HG03103 (cell line): Measurements from ENCODE around the gene GRIK3.
"Not testable (repeated sequence)": the region's sequence is repeated elsewhere in the genome, so short reads cannot be mapped to it uniquely, and the experiment has no call there.

Source experiments
- ATAC-seq: cut with Tn5 transposase; IDR thresholded peaks from one replicate; pipeline ENCODE4 v1.9.1; 2021; ENCODE audit warnings: low read depth; ENCODE audit not compliant: unreplicated experiment

GRIK3 gene

DNA sequence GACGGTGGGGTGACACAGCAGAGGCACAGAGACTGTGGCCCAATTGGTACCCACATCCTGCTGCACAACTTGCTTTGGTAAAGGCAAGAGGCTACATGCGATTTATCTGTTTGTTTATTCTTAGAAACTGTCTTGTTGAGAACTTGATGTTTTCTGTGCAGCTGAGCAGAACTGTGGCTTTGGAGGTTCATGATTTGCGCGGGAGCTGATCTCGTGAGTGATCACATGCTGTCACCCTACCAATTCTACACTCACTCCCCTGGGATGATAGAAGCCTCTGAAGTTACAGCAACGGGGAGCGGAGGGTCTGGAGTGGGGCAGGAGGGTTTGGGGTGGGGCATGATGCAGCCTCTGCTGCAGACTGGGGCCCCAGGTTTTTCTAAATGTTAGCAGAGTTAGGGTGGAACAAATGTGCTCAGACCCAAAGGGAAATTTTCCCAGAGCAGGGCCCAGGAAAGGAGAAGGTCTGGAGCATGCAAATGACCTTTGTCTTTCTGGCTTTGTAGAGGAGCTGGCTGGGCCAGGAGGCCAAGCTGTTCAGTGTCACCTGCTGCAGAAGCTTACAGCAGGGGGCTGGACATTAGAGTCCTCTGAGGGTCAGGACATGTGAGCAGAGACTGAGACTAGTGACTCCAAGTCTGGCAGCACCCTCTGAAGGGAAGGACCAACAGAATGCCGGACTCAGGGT lies 83.6 kb downstream of the GRIK3 start:
- ATAC-seq: no peak

DNA sequence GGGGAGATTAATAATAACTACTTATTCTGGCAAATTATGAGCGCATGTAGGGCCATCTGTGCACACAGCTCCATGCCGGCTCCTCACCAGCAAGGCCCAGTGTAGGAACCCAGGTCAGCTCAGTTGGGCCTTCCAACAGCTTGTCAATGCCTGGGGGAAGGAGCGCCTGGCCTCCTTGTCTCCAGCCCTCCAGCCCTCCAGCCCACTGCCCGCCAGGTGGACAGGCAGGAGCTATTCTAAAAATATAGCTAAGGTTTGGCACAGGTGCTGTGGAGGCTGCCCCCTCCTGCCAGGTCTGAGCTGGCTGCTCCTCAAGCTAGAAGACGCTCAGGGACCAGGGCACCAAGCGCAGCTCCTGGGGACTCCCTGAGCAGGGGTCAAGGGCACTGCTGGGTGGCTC lies 85.7 kb downstream of the GRIK3 start:
- ATAC-seq: no peak

DNA sequence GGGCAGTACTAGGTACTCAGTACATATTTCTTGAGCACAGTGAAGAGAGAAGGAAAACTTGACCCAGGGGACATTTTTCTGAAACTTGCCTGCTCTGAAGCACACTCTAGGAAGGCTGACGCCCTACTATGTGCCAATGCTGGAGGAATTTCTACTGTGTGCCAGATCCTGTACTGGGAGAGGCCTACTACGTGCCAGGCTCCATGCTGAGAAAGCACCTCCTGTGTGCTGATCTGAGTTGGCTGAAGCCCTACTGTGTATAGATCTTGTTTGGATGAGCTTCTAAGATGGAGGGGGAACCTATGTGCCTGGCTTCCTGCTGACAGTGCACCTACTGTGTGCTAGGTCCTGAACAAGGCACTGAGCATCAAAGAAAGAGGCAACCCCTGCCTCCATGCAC lies 86.2 kb downstream of the GRIK3 start:
- ATAC-seq: no peak

DNA sequence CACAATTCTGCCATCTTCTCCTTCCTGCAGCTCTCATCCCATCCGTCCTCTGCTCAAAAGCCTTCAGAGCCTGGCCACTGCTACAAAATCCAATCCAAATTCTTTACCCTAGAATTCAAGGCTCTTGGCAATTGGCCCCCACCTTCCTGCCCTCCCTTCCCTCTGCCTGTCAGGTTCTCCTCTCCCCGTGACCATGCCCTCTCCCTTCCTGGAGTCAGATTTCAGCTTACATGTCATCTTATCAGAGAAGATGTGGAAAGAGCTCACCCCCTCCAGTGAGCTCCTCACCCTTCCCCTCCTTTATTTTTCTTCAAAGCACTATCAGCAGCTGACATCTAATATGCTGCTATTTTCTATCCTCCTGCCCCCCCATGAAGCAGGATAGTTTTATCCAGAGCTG lies 86.9 kb downstream of the GRIK3 start:
- no peak for ATAC-seq

DNA sequence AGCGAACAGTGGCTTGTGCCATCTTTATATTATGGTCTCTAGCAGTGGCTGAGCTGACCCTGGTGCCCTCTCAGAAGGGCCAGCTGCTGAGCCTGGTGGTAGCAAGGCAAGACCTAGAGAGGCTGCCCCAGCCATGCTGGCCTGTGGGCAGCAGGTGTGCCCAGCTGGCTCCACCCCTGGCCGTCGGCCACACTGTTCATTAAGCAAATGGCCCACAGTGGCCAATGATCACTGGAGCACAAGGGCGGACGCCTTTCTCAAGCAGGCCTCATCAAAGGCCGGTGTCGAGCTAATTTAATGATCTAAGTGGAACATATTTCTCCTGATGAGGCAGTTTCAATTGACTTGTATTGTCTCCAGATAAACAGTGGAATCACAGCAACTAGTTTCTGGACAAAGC lies 89.4 kb downstream of the GRIK3 start:
- ATAC-seq: no peak

DNA sequence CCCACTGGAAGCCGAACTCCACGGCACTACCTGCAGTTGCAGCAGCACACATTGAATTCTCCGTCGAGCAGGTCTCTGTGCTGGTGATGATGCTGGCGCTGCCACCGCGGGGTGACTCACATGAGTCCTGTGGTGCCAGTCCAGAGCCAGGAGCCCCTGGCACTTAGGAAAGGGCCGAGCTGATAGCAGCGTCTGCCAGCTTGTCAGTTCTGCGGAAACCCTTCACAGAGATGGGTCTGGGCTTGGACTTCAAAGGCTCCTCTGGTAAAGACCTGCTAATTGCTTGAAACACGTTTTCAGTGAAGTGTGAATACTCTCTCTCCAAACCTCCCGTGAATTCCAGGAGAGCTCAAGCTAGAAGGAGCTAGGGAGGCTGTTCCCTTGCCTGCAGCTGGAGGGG lies 92.2 kb downstream of the GRIK3 start:
- ATAC-seq: no peak

DNA sequence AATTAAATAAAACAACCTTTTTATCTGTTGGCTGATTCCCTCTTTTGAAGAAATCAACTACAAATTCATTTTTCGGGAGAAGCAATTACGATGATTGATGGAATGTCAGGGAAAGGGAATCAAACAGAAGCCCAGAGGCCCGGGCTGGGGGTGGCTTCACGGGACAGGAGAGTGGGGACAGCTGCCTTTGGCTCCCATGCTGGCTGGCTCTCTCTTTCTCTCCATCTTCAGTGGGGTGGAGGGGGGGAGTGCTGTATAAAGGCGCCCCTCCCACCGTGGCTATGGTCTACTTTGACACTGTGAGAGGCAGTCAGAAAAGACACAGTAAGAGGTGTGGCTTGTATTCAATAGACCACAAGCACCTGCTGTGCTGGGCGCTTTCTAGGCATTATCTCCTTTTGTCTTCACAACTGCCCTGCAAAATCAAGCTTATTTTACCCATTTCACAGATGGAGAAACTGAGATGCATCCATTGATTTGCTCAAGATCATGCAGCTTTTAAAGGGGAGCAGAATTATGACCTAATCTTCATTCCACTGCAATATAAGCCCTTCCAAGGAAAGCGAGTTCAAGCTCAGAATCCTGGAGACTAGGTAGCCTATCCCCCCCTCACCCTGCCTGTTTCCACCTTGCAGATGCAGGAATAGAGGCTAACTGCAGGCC lies 92.9 kb downstream of the GRIK3 start:
- ATAC-seq: no peak

DNA sequence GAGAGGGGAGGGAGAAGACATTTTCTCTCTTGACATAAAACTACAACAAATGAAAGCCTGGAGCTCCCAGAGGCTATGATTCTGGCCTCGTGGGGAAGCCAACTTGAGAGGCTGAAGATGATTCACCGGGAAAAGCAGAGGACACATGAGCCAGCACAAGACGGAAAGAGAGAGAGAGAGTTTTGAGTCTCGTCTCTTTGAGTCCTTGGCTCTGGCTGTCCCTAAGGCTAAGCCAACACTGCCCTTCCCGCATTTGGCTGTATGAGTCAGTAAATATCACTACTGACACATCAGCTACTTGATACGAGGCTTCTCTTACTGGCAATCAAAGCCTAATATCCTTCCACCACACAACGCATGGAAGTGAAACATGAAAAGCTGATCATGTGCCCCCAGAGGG lies 95.5 kb downstream of the GRIK3 start:
- no peak for ATAC-seq

DNA sequence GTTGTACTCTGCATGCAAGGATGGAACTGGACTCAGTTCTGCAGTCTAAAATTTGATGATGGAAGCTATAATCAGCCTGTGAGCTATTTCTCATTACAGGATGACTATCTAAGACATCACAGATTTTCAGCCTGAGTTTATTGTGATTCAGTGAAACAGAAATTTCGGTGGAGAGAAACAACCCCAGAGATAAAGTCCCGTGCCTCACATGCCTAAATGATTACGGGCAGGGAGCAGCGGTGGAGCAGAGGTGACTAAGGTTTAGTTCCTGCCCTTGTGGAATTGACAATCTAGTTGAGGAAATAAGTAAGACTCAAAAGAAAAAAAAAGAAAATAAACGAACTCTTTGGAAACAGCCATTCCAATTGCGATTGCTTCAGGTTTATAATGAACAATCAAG lies 96.9 kb downstream of the GRIK3 start:
- ATAC-seq: no peak

DNA sequence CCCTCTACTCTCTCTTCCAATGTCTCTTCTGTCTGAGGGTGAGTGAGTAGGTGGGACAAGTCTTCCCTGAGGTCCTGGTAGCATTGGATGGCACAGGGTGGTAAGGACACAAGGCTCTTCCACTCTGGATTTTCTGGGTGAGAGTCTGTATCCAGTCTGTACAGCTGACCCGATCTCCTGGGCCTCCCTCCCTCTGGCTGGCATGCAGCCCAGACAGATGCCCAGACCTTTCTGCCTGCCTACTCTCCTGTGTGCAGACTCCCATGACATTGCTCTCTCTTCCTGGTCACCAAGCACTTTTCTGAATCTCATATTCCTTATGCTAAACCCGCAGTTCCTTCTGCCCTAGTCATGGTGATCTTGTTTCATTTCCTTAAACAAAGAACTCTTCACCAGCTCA lies 100.3 kb downstream of the GRIK3 start:
- ATAC-seq: no peak

DNA sequence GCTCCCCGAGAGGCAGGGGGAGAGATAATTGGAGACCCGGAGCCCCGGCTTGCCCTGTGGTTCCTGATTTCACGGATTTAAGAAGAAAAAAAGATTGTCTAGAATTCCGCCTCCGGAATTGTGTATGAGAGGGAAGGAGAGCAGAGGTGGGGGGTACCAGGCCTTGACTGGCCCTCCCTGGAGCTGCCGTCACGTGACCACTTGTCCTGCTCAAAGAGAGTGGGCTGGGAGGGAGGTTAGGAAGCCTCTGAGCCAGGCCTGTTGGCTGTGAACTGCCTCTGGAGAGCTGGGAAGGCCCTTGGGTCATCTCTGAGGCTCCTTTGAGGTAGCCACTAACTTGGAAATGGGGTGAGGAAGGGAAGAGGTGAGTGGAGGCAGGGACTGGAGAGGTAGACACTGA lies 106.5 kb downstream of the GRIK3 start:
- no peak for ATAC-seq

DNA sequence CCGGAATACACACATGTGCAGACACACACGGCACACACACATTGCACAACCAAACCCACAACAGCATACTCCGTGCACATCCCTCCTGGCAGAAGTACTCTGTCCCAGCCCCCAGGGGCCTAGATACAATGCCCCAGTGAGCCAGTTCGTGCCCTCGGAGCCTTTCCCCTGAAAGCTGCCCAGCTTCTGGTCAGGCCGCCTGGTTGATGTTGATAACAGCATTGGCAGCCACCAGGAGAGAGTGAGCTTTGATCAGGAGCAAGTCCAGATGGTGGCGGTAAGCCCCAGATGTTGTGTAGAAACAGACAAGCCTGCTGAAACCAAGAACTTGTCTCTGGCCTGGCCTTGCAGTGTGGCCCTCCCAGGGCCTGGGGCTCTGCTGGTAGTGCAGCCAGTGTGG lies 109.1 kb downstream of the GRIK3 start:
- ATAC-seq: no peak

DNA sequence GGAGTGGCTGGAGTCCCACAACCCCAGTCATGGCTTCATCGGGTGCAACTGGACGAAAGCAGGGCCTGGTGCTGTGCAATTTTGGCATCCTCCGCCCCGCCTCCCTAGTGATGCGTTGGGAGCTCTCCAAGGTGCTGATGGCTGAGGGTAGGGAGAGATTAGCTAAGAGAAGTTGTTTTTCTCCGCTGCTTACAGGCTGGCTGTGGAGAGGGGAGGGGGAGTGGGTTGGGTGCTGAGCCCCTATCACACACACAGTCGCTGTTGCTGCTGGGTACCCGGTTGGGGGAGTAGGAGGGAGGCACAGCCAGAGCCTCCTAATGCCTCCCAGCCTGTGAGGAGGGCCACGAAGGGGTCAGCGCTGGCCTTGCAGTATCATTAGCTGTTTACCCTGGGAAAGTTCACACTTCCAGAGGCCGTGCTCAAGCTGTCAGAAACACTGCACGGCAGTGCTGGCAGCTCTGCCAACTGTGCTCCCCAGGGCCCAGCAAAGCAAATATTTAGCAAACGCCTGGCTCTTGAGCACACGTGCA lies 110.0 kb downstream of the GRIK3 start:
- no peak for ATAC-seq

DNA sequence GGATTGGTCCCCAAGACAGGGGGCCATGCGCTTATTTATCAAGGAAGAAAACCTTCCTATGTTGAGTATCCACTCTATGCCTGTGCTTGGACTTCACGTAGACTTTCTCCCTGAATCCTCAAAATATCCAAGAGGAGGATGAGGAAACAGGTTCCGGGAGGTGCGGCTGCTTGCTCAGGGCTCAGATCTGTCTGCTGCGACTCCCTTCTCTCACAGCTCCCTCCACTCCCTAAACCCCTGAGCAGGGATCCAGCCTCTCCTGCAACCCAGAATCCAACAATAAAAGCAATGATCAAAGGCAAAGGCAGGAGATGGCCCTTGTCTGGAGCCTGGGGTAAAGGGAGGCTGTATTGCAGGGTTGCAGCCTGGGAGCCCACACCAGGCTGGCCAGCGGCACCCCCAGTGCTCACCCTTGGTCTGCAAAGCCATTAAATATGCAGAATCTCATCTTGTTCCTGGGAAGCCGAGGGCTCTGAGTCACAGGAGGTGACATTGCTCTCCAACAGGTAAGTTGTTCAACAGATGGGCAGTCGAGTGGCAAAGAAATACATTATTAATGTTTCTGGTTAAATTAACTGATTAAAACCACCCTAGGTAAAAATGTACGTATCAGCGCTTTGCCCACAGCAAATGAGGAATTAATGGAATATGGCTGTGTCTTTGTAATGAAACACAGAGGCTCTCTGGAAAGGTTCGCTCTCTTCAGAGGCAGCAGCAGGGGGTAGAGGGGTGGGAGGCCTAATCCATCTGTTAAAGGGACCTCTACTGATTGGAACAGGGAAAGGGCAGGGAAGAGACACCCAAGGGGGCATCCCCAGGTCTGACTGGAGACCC lies 111.5 kb downstream of the GRIK3 start:
- ATAC-seq: no peak

DNA sequence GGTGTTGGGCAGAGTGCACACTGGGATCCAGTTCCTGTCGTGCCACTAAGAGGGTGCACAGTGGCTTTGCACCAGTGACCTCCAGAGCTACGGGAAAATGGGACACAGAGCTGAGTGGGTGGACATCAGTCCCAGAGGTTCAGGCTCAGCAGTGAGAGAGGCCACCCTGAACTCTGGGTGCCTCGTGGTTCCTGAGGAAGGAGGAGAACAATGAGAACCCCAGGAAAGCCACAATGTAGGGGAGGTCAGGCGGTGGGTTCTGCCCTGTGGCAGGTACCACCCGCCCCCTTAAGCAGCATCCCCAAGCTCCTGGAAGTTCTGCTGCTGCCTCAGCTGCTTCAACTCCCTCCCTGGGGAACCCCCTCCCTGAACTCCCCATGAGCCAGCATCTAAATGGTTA lies 112.2 kb downstream of the GRIK3 start:
- no peak for ATAC-seq

DNA sequence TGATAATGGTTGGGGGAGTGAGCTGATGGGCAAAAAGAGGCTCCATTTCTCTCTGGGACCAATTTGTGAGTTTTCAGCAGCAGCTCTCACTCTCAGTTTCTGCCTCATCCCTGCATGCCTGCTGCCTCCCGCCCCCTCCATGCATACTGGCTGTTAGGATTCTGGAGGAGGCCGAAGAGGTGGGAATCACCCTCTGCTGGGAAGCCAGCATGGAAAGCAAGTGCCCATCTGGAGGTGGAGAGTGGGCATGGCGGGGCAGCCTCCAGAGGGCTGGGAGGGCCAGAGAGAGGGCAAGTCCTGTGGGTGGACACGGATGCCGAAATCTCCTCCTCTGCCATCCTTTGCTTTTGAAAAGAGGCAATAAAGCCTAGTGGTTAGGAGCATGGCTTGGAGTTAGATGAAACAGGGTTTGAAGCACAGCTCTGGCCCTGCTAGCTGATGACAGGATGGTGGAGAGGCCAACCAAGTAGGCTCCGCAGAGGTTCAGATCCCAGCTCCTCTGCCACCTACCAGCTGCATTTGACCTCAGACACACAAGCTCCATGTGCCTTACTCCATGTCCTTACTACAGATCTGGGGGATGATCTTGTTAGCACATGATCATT lies 113.4 kb downstream of the GRIK3 start:
- no peak for ATAC-seq

DNA sequence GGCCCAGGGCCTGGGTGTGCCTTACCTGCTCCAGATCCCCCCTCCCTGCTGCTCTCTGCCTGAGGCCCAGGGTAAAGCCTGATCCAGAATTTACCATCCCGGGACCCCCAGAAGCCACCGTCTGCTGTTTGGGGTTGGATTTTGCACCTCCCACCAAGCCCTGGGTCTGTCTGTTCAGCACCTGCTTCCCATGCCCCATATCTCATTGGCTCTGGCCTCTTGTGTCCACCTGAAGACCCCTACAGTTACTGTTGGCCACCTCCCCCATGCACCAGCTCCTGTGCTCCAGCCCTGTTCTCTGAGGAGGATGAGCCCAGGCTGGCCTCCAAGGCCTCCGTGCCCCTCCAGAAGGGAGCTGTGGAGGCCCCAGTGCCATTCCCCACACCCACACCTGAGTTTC lies 113.9 kb downstream of the GRIK3 start:
- ATAC-seq: no peak

DNA sequence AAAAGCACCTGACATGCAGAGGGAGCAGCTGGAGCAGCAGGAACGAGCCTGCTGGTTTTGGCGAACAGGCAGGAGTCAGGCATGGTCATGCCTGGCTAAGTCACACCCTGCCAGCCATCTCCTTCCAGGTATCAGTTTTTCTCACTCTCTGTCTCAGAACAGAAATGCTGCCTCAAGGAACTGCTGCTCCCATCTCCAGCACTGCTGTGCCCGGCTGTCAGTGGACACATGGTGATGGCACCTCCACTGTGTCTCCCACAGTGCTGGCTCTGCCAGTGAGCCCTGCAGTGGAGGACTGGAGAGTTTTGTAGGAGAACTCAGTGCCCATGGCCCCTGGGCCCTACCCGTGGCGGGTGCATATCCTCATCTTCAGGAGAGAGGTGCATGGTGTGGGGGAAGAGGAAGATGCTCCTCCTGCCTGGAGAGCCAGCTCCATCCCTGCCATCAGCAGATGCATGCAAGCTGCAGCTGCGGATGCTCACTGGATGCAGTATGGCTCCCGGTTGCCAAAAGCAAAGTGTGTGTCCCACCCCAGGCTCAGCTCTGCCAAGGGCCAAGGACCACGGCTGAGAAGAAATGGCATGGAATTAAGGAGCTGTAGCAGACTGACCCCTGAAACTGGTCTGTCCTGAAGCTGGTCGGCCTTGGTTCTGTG lies 114.7 kb downstream of the GRIK3 start:
- ATAC-seq: no peak

DNA sequence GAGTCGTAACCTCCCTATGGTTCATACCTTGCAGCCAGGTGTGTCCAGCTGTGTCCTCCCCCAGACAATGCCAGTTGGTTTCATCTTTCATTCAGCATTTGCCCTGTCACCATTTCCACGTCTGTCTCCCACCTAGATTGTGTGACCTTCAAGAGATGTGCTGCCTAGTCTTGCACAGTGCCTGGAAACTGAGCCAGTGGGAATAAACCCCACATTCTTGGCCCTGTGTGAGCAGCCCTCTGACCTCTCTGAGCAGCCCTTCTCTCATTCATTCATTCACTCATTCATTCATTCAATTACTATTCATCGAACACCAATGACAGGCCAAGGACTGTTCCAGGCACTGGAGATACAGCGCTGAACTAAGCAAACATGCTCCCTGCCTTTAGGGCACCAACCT lies 115.7 kb downstream of the GRIK3 start:
- ATAC-seq: no peak

DNA sequence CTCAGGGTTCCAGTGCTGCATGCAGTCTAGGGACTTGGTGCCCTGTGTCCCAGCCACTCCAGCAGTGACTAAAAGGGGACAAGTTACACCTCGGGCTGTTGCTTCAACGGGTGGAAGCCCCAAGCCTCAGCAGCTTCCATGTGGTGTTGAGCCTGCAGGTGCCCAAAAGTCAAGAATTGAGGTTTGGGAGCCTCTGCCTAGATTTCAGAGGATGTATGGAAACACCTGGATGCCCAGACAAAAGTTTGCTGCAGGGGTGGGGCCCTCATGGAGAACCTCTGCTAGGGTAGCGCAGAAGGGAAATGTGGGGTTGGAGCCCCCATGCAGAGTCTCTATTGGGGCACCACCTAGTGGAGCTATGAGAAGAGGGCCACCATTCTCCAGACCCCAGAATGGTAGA lies 117.8 kb downstream of the GRIK3 start:
- not testable (repeated sequence) for ATAC-seq
